Measurements from ENCODE around the gene KCNN4.
"Not testable (repeated sequence)": the region's sequence is repeated elsewhere in the genome, so short reads cannot be mapped to it uniquely, and the experiment has no call there.

Gene KCNN4

GRCh38 chr19:43809762-43810696 lies 29.3 kb upstream of the KCNN4 start:
- DNase-seq, result no peak
- peak; percentile 44 to 54 for TF ChIP-seq CTCF (IDR thresholded peaks at IDR 0.05)
- Histone ChIP-seq H3K4me3 (no peak overlapping the region), H3K27ac (no peak overlapping the region), H3K9me3 (no peaks in the 10 kb centered on the region), H3K36me3 (no peaks in the 10 kb centered on the region), H3K27me3 (peaks cover 0 to 12% of the 10 kb centered on the region in 2 donors), H3K4me1 (no peaks in the 10 kb centered on the region)
- intact Hi-C loops (cut with DNase I; ENCODE audit: low total_unique reads), result no loop called here

GRCh38 chr19:43807651-43808050 lies 26.9 kb upstream of the KCNN4 start:
- no peak for TF ChIP-seq CTCF (IDR thresholded peaks at IDR 0.05)
- intact Hi-C loops (cut with DNase I; ENCODE audit: low total_unique reads), result no loop called here
- no peak for DNase-seq
- H3K4me3 ChIP-seq, result no peak overlapping the region
- H3K4me1 ChIP-seq, result no peaks in the 10 kb centered on the region
- H3K27me3 ChIP-seq, result peaks cover 0 to 16% of the 10 kb centered on the region in 2 donors
- H3K9me3 ChIP-seq, result no peaks in the 10 kb centered on the region
- H3K27ac ChIP-seq, result no peak overlapping the region
- H3K36me3 ChIP-seq, result no peaks in the 10 kb centered on the region

GRCh38 chr19:43806848-43807247 lies 26.1 kb upstream of the KCNN4 start:
- intact Hi-C loops (cut with DNase I; ENCODE audit: low total_unique reads), result no loop called here
- Histone ChIP-seq H3K9me3 (no peaks in the 10 kb centered on the region), H3K4me1 (no peaks in the 10 kb centered on the region), H3K4me3 (no peak overlapping the region), H3K36me3 (no peaks in the 10 kb centered on the region), H3K27ac (no peak overlapping the region), H3K27me3 (peaks cover 0 to 22% of the 10 kb centered on the region in 2 donors)
- no peak for TF ChIP-seq CTCF (IDR thresholded peaks at IDR 0.05)
- DNase-seq, result no peak

- H3K27ac ChIP-seq; H3K9me3 ChIP-seq; DNase-seq; H3K36me3 ChIP-seq; intact Hi-C loops (cut with DNase I; ENCODE audit: low total_unique reads); H3K4me3 ChIP-seq; H3K4me1 ChIP-seq: not testable (repeated sequence)
- H3K27me3 ChIP-seq, result peaks cover 0 to 24% of the 10 kb centered on the region in 2 donors
These were observed 25.6 kb upstream of the KCNN4 start for GRCh38 chr19:43806401-43806800.

GRCh38 chr19:43804432-43804831 lies 23.7 kb upstream of the KCNN4 start:
- TF ChIP-seq CTCF (IDR thresholded peaks at IDR 0.05), result no peak
- no peaks in the 10 kb centered on the region for H3K9me3 ChIP-seq
- intact Hi-C loops (cut with DNase I; ENCODE audit: low total_unique reads), result no loop called here
- H3K4me1 ChIP-seq, result no peaks in the 10 kb centered on the region
- H3K27ac ChIP-seq, result no peak overlapping the region
- no peaks in the 10 kb centered on the region for H3K36me3 ChIP-seq
- H3K4me3 ChIP-seq, result no peak overlapping the region
- peaks cover 0 to 30% of the 10 kb centered on the region in 2 donors for H3K27me3 ChIP-seq
- DNase-seq, result no peak

GRCh38 chr19:43802216-43802951 lies 21.6 kb upstream of the KCNN4 start, which contains the start of gene LYPD5:
TSS of gene LYPD5 (minus strand) at chr19:43802447. CDS start at chr19:43802380, 67 bp downstream.
- Histone ChIP-seq H3K27ac (no peak within 1 kb of the TSS), H3K4me3 (no peak within 1 kb of the TSS), H3K27me3 (peaks cover 0 to 38% of the 10 kb centered on the region in 2 donors), H3K4me1 (peaks cover 0 to 13% (median 6%) of the 10 kb centered on the region in 4 donors), H3K9me3 (no peaks in the 10 kb centered on the region), H3K36me3 (no peaks in the 10 kb centered on the region)
- no peak for TF ChIP-seq CTCF (IDR thresholded peaks at IDR 0.05)
- intact Hi-C loops (cut with DNase I; ENCODE audit: low total_unique reads), result no loop called here
- DNase-seq, result no peak

Data from tibial artery (tissue), 4 donors.